Keratinocyte (primary cell): ENCODE measurements around the gene GRIN3B. TPM values are rescaled to one million over a fixed set of nuclear protein-coding genes. Genes with fewer than 3 reads are reported as not detected.

Source experiments
- DNase-seq: peaks from one replicate; pipeline ENCODE4 v3.0.0-alpha.2; 2011; ENCODE audit warnings: low read depth, missing footprints, low spot score
- FAIRE-seq: peaks from 2 replicates; lab custom pipeline; 2011; peaks lifted over from hg19 to GRCh38; lab: Jason Lieb, UNC
- H2AFZ ChIP-seq: 2 replicates; pipeline ENCODE4 v1.6.0; 2012; ENCODE audit warnings: low read length, control low read depth, inconsistent platforms; ENCODE audit not compliant: control insufficient read depth
- H3K27ac ChIP-seq: 2 replicates; pipeline ENCODE4 v1.5.1; 2011; ENCODE audit warnings: low read length; ENCODE audit not compliant: control insufficient read depth, insufficient read depth
- H3K27me3 ChIP-seq: 3 replicates; pipeline ENCODE4 v1.6.0; 2011; ENCODE audit warnings: low read length; ENCODE audit not compliant: control insufficient read depth, insufficient read depth; ENCODE audit errors: extremely low read depth
- H3K36me3 ChIP-seq, 2 experiments: 2 replicates in 1 of 2; 3 replicates in 1 of 2; pipeline ENCODE4 v1.5.1; 2011; ENCODE audit warnings: low read length in 2 of 2, mild to moderate bottlenecking in 1 of 2; ENCODE audit not compliant: control insufficient read depth in 2 of 2, insufficient read depth in 2 of 2; ENCODE audit errors: extremely low read depth in 1 of 2
- H3K4me1 ChIP-seq: 3 replicates; pipeline ENCODE4 v1.5.1; 2011; ENCODE audit warnings: low read length; ENCODE audit not compliant: control insufficient read depth, insufficient read depth; ENCODE audit errors: extremely low read depth
- H3K4me2 ChIP-seq: 3 replicates; pipeline ENCODE4 v1.6.0; 2011; ENCODE audit warnings: low read depth, low read length; ENCODE audit not compliant: control insufficient read depth, insufficient read depth; ENCODE audit errors: extremely low read depth
- H3K4me3 ChIP-seq, 3 experiments: fragments of 200-600 bp in 1 of 3; sonication (generic) in 1 of 3; 2 replicates in 2 of 3; 3 replicates in 1 of 3; pipeline ENCODE4 v1.5.1; 2011 to 2016; ENCODE audit warnings: low read length in 3 of 3, mild to moderate bottlenecking in 3 of 3, control low read depth in 2 of 3, inconsistent platforms in 1 of 3, low read depth in 1 of 3, mixed read lengths in 1 of 3, mixed run types in 1 of 3, moderate library complexity in 1 of 3; ENCODE audit not compliant: control insufficient read depth in 2 of 3, insufficient read depth in 2 of 3; ENCODE audit errors: extremely low read depth in 1 of 3
- H3K79me2 ChIP-seq: 2 replicates; pipeline ENCODE4 v1.6.0; 2012; ENCODE audit warnings: low read length; ENCODE audit not compliant: control insufficient read depth, insufficient read depth
- H3K9ac ChIP-seq: 3 replicates; pipeline ENCODE4 v1.6.0; 2011; ENCODE audit warnings: low read length; ENCODE audit not compliant: control insufficient read depth, insufficient read depth; ENCODE audit errors: extremely low read depth
- H3K9me1 ChIP-seq: 3 replicates; pipeline ENCODE4 v1.6.0; 2011; ENCODE audit warnings: low read length; ENCODE audit not compliant: control insufficient read depth, insufficient read depth; ENCODE audit errors: extremely low read depth
- H3K9me3 ChIP-seq: 2 replicates; pipeline ENCODE4 v1.5.1; 2012; ENCODE audit warnings: low read depth, low read length; ENCODE audit not compliant: control insufficient read depth
- H4K20me1 ChIP-seq: 3 replicates; pipeline ENCODE4 v1.6.0; 2011; ENCODE audit warnings: low read length; ENCODE audit not compliant: control insufficient read depth, insufficient read depth; ENCODE audit errors: extremely low read depth
- EZH2 ChIP-seq: IDR thresholded peaks from one replicate; pipeline ENCODE4 v1.6.1; 2012; ENCODE audit warnings: inconsistent platforms, mild to moderate bottlenecking, low read length, moderate library complexity
- dilution Hi-C: fragments of 300-500 bp; cut with MboI; formaldehyde crosslinking; loops from one replicate; pipeline ENCODE4 v1.7.0; 2020; ENCODE audit warnings: low sequenced_read_pairs; ENCODE audit not compliant: extremely low pct_ligation_motif_present
- polyA plus RNA-seq, 5 experiments: library from polyadenylated mRNA; depleted of rRNA in 3 of 5; stranded (reverse) in 3 of 5; stranded (forward) in 1 of 5; unstranded in 1 of 5; fragments of >200 nt; gene quantifications; 1 replicate in 1 of 5; 2 replicates in 3 of 5; 3 replicates in 1 of 5; pipeline versions ENCODE4 v1.2.1 to v1.2.3, GENCODE V29; 2011 to 2012; ENCODE audit warnings: missing spikeins in 2 of 5, low read depth in 1 of 5, low replicate concordance in 1 of 5
- TF ChIP-seq, protein P1 (sequence below), 3 experiments: IDR thresholded peaks in 1 of 3; conservative IDR thresholded peaks in 1 of 3; optimal IDR thresholded peaks in 1 of 3; 2 replicates in 2 of 3; 3 replicates in 1 of 3; pipeline versions ENCODE3 to v1.5.1; 2011; ENCODE audit warnings: low read length in 3 of 3, mild to moderate bottlenecking in 3 of 3, moderate library complexity in 2 of 3, control low read depth in 1 of 3, inconsistent platforms in 1 of 3; ENCODE audit not compliant: insufficient read depth in 2 of 3; ENCODE audit errors: extremely low read depth in 1 of 3

GRIN3B gene
- polyA plus RNA-seq, 1 donor (not counting 4 experiments of a cell fraction or from before 2014, with no cell fraction given) = 0.20 TPM

- H3K9me3 ChIP-seq = peaks cover 5% of the 10 kb centered on the region
- dilution Hi-C loops = no loop called here
- H3K9ac ChIP-seq = no peak overlapping the region
- H3K27me3 ChIP-seq = no peaks in the 10 kb centered on the region
- no peak overlapping the region for H3K27ac ChIP-seq
- no peak overlapping the region for H2AFZ ChIP-seq
- H3K4me1 ChIP-seq = no peaks in the 10 kb centered on the region
- H3K4me3 ChIP-seq = no peak overlapping the region
- peaks cover 8 to 9% of the 10 kb centered on the region in 2 experiments for H3K36me3 ChIP-seq
- TF ChIP-seq, protein P1, sequence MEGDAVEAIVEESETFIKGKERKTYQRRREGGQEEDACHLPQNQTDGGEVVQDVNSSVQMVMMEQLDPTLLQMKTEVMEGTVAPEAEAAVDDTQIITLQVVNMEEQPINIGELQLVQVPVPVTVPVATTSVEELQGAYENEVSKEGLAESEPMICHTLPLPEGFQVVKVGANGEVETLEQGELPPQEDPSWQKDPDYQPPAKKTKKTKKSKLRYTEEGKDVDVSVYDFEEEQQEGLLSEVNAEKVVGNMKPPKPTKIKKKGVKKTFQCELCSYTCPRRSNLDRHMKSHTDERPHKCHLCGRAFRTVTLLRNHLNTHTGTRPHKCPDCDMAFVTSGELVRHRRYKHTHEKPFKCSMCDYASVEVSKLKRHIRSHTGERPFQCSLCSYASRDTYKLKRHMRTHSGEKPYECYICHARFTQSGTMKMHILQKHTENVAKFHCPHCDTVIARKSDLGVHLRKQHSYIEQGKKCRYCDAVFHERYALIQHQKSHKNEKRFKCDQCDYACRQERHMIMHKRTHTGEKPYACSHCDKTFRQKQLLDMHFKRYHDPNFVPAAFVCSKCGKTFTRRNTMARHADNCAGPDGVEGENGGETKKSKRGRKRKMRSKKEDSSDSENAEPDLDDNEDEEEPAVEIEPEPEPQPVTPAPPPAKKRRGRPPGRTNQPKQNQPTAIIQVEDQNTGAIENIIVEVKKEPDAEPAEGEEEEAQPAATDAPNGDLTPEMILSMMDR (optimal IDR thresholded peaks at IDR 0.05 in 1 of 3, IDR thresholded peaks at IDR 0.05 in 1 of 3, conservative IDR thresholded peaks at IDR 0.05 in 1 of 3; ENCODE audit: extremely low read depth in 1 of 3, insufficient read depth in 2 of 3, low read length in 3 of 3) = no peak
- TF ChIP-seq EZH2 = no peak
- DNase-seq = no peak
- no peak overlapping the region for H3K4me2 ChIP-seq
- no peak for FAIRE-seq
- no peaks in the 10 kb centered on the region for H3K79me2 ChIP-seq
- H4K20me1 ChIP-seq = no peaks in the 10 kb centered on the region
- H3K9me1 ChIP-seq = no peaks in the 10 kb centered on the region
These were observed 28.4 kb upstream of the GRIN3B start for GRCh38 chr19:971795-972194.

GRCh38 chr19:972281-972680 lies 27.9 kb upstream of the GRIN3B start:
- Histone ChIP-seq H3K4me2 (no peak overlapping the region), H3K9me1 (no peaks in the 10 kb centered on the region), H4K20me1 (no peaks in the 10 kb centered on the region), H3K9ac (no peak overlapping the region), H3K9me3 (peaks cover 5% of the 10 kb centered on the region), H3K36me3 (peaks cover 7 to 9% of the 10 kb centered on the region in 2 experiments), H3K27ac (no peak overlapping the region), H3K79me2 (no peaks in the 10 kb centered on the region), H3K27me3 (no peaks in the 10 kb centered on the region), H2AFZ (no peak overlapping the region), H3K4me3 (no peak overlapping the region), H3K4me1 (no peaks in the 10 kb centered on the region)
- dilution Hi-C loops = no loop called here
- FAIRE-seq (no peak), DNase-seq (no peak)
- no peak for TF ChIP-seq EZH2
- TF ChIP-seq, protein P1 (optimal IDR thresholded peaks at IDR 0.05 in 1 of 3, IDR thresholded peaks at IDR 0.05 in 1 of 3, conservative IDR thresholded peaks at IDR 0.05 in 1 of 3; ENCODE audit: extremely low read depth in 1 of 3, insufficient read depth in 2 of 3, low read length in 3 of 3) = no peak
